IPS-18c (cell line): ENCODE results near the gene S100A10.

ENCODE experiments used
- H3K4me3 ChIP-seq: 2 replicates; pipeline ENCODE4 v1.7.0; 2013; ENCODE audit warnings: low read depth, mild to moderate bottlenecking, low read length, moderate library complexity; ENCODE audit not compliant: insufficient read depth
- H3K9me3 ChIP-seq: one replicate; pipeline ENCODE4 v1.6.1; 2013; ENCODE audit warnings: mild to moderate bottlenecking, low read length, moderate library complexity; ENCODE audit not compliant: control insufficient read depth, insufficient read depth

S100A10 gene

GRCh38 chr1:151953409-151954094 is 40.1 kb downstream of the S100A10 start:
- H3K4me3 ChIP-seq = no peak overlapping the region
- no peaks in the 10 kb centered on the region for H3K9me3 ChIP-seq

GRCh38 chr1:151952811-151953210 is 40.8 kb downstream of the S100A10 start:
- Histone ChIP-seq H3K4me3 (no peak overlapping the region), H3K9me3 (no peaks in the 10 kb centered on the region)

- Histone ChIP-seq H3K4me3 (no peak overlapping the region), H3K9me3 (no peaks in the 10 kb centered on the region)
Observed at GRCh38 chr1:151949371-151950193, 44.1 kb downstream of the S100A10 start.

GRCh38 chr1:151948506-151948905 is 45.2 kb downstream of the S100A10 start:
- Histone ChIP-seq H3K4me3 (no peak overlapping the region), H3K9me3 (no peaks in the 10 kb centered on the region)

- no peak overlapping the region for H3K4me3 ChIP-seq
Observed at GRCh38 chr1:151947140-151947539, 46.5 kb downstream of the S100A10 start.

GRCh38 chr1:151945725-151946722 is 47.6 kb downstream of the S100A10 start:
- H3K4me3 ChIP-seq = no peak overlapping the region
- no peaks in the 10 kb centered on the region for H3K9me3 ChIP-seq

More at GRCh38 chr1:151947140-151947539, 46.5 kb downstream of the S100A10 start:
- no peaks in the 10 kb centered on the region for H3K9me3 ChIP-seq

GRCh38 chr1:151944857-151945575 is 48.6 kb downstream of the S100A10 start:
- Histone ChIP-seq H3K4me3 (no peak overlapping the region), H3K9me3 (no peaks in the 10 kb centered on the region)

GRCh38 chr1:151944126-151944856 is 49.4 kb downstream of the S100A10 start:
- Histone ChIP-seq H3K4me3 (no peak overlapping the region), H3K9me3 (no peaks in the 10 kb centered on the region)

GRCh38 chr1:151943591-151943990 is 50.1 kb downstream of the S100A10 start:
- Histone ChIP-seq H3K4me3 (no peak overlapping the region), H3K9me3 (no peaks in the 10 kb centered on the region)

- Histone ChIP-seq H3K4me3 (no peak overlapping the region), H3K9me3 (no peaks in the 10 kb centered on the region)
Observed at GRCh38 chr1:151942882-151943281, 50.8 kb downstream of the S100A10 start.

- no peak overlapping the region for H3K4me3 ChIP-seq
- no peaks in the 10 kb centered on the region for H3K9me3 ChIP-seq
Observed at GRCh38 chr1:151940541-151940940, 53.1 kb downstream of the S100A10 start.

GRCh38 chr1:151939779-151940178 is 53.9 kb downstream of the S100A10 start:
- no peaks in the 10 kb centered on the region for H3K9me3 ChIP-seq
- no peak overlapping the region for H3K4me3 ChIP-seq

- no peak overlapping the region for H3K4me3 ChIP-seq
- no peaks in the 10 kb centered on the region for H3K9me3 ChIP-seq
Observed at GRCh38 chr1:151939141-151939540, 54.5 kb downstream of the S100A10 start.

- Histone ChIP-seq H3K4me3 (no peak overlapping the region), H3K9me3 (no peaks in the 10 kb centered on the region)
Observed at GRCh38 chr1:151936653-151937052, 57.0 kb downstream of the S100A10 start.

- Histone ChIP-seq H3K9me3 (no peaks in the 10 kb centered on the region), H3K4me3 (no peak overlapping the region)
Observed at GRCh38 chr1:151935894-151936602, 57.6 kb downstream of the S100A10 start.

GRCh38 chr1:151935154-151935553 is 58.5 kb downstream of the S100A10 start:
- H3K9me3 ChIP-seq = no peaks in the 10 kb centered on the region
- H3K4me3 ChIP-seq = no peak overlapping the region
